Left renal pelvis (tissue), 4 donors: Measurements from ENCODE around the gene ZBTB4. TPM values are rescaled to one million over a fixed set of nuclear protein-coding genes. Genes with fewer than 3 reads are reported as not detected.

ENCODE experiments used
- DNase-seq, 4 donors: peaks; one replicate each; pipeline ENCODE4 v3.0.0-alpha.2; 2013; ENCODE audit warnings: low read depth in 4 of 4, low spot score in 3 of 4
- polyA plus RNA-seq, 4 donors: library from polyadenylated mRNA; unstranded; fragments of 120-200 nt; gene quantifications; one replicate each; pipeline ENCODE4 v1.2.1, GENCODE V29; 2013; ENCODE audit not compliant: insufficient read length in 4 of 4

ZBTB4 gene, protein sequence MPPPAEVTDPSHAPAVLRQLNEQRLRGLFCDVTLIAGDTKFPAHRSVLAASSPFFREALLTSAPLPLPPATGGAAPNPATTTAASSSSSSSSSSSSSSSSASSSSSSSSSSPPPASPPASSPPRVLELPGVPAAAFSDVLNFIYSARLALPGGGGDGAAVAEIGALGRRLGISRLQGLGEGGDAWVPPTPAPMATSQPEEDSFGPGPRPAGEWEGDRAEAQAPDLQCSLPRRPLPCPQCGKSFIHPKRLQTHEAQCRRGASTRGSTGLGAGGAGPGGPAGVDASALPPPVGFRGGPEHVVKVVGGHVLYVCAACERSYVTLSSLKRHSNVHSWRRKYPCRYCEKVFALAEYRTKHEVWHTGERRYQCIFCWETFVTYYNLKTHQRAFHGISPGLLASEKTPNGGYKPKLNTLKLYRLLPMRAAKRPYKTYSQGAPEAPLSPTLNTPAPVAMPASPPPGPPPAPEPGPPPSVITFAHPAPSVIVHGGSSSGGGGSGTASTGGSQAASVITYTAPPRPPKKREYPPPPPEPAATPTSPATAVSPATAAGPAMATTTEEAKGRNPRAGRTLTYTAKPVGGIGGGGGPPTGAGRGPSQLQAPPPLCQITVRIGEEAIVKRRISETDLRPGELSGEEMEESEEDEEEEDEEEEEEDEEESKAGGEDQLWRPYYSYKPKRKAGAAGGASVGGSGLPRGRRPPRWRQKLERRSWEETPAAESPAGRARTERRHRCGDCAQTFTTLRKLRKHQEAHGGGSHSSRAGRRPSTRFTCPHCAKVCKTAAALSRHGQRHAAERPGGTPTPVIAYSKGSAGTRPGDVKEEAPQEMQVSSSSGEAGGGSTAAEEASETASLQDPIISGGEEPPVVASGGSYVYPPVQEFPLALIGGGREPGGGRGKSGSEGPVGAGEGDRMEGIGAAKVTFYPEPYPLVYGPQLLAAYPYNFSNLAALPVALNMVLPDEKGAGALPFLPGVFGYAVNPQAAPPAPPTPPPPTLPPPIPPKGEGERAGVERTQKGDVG
- polyA plus RNA-seq, result 10 to 100 TPM; 36.1 to 46.1 (median 43.4) TPM

DNA sequence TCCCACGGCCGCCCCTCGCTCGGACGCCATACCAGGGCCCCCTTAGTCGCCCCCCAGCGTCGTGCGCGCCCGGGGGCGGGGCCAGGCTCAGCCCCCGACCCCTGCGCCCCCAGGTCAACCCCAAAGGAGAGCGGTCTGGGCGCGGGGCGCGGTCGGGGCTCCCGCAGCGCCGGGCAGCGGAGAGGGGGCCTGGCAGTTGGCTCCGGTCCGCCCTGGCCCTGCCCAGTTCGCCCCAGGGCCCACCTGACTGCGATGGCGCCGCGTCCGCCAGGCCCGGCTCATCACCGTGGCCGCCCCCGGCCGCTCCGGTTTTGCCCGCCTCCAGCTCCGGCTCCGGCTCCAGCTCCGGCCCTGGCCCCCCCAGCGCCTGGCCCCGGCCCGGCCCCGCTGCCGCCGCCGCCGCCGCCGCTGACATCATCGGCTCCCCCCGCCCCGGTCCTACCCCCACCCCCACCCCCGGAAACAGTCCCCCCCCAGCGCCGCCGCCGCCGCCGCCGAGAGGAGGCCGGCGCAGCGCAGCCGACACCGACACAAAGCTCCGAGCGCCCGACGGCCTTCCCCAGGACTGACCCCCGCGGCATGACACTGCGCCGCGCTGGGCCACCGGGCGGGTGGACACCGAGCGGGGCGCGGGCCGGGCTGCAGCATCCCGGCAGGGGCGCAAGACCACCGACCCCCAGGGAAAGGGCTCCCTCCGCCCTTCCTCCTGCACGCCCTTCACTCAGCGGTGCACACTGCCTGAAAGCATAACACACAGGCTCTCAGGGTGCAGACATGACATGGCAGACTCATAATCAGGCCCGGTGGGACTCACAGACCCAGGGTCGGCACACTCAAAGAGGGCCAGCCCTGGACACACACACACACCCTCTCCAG lies at the start of gene ZBTB4:
Gene ZBTB4, minus strand, starts transcription at position 419 of the 876 bp plus-strand sequence. CDS start 12,830 bp downstream, outside the sequence.
- DNase-seq, result no peak

DNA sequence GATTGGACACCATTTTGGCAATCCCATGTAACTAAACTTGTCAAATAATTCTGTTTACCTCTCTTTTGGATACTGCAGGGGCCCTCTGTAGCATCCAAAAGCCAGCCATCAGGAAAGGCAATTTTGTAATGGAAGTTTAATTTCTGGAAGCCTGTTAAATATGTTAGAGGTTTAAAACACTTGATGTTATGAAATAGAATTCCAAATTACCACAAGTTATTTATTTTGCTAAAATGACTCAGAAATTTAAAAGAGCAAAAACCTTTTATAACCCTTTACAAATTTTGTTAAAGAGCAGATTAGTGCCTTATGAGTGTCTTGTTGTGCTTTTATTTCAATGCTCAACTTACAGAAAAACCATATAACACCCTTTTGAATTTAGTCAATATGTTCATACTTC lies 49.4 kb upstream of the ZBTB4 start:
- no peak for DNase-seq

DNA sequence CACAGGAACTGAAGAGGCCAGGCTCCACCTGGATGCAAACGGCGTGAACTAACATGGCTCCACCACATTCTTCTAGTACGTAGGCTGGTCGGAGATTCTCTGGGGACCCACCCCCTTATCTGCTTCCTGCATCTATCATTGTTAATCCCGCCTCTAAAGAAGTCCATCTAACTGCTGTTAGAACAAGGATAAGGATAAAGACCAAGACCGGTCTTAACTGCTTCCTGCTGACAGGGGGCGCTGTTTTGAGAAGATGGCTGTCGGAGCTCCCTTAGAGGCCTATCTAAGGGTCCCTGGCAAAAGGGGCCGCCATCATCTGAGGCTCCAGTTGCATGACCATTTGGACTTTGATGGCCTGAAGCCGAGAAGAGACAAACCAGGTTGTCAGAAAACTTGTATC lies 43.6 kb upstream of the ZBTB4 start:
- DNase-seq, result no peak

DNA sequence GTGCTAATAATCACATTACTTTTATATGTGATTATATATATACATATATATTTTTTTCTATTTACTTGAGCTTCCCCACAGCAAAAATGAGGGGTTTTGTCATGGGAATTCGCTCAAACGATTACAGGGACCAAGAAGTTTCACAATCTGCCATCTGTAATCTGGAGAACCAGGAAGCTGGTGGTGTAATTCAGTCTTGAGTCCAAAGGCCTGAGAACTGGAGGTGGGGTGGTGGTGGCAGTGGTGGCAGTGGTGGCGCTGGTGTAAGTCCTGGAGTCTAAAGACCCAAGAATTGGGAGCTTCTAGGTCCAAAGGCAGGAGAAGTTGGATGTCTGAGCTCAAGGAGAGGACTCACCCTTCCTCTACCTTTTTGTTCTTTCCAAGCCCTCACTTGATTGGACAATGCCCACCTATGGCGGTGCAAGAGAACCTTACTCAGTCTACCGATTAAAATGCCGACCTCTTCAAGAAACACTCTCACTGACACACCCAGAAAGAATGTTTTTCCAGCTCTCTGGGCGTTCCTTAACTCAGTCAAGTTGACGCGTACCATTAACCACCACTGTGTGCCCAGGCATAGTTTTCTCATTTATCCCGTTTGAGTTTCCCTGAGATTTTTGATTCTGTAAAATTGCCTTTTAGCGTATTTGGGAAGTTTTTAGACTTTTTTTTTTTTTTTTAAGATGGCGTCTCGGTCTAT lies 36.6 kb upstream of the ZBTB4 start:
- no peak for DNase-seq

DNA sequence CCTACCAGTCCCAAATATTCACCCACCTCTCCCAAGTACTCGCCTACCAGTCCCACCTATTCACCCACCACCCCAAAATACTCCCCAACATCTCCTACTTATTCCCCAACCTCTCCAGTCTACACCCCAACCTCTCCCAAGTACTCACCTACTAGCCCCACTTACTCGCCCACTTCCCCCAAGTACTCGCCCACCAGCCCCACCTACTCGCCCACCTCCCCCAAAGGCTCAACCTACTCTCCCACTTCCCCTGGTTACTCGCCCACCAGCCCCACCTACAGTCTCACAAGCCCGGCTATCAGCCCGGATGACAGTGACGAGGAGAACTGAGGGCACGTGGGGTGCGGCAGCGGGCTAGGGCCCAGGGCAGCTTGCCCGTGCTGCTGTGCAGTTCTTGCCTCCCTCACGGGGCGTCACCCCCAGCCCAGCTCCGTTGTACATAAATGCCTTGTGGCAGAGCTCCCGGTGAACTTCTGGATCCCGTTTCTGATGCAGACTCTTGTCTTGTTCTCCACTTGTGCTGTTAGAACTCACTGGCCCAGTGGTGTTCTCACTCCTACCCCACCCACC lies 34.5 kb upstream of the ZBTB4 start:
- no peak for DNase-seq

DNA sequence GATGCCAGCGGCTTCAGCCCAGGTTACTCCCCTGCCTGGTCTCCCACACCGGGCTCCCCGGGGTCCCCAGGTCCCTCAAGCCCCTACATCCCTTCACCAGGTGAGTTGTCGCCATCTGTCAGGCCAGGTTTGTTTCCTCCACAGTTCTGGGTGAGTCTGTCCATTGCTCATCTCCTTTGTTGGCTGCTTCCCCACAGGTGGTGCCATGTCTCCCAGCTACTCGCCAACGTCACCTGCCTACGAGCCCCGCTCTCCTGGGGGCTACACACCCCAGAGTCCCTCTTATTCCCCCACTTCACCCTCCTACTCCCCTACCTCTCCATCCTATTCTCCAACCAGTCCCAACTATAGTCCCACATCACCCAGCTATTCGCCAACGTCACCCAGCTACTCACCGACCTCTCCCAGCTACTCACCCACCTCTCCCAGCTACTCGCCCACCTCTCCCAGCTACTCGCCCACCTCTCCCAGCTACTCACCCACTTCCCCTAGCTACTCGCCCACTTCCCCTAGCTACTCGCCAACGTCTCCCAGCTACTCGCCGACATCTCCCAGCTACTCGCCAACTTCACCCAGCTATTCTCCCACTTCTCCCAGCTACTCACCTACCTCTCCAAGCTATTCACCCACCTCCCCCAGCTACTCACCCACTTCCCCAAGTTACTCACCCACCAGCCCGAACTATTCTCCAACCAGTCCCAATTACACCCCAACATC lies 33.6 kb upstream of the ZBTB4 start:
- no peak for DNase-seq

DNA sequence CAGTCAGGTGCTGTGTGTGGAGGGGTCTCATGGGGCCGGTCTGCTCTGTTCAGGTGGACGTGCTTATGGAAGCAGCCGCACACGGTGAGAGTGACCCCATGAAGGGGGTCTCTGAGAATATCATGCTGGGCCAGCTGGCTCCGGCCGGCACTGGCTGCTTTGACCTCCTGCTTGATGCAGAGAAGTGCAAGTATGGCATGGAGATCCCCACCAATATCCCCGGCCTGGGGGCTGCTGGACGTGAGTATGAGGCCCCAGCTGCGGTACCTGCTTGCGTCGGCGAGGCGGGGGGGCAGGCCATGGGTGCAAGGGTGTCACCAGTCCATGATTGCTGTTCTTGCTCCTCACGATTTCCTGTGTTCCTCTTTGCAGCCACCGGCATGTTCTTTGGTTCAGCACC lies 32.7 kb upstream of the ZBTB4 start:
- DNase-seq, result no peak

DNA sequence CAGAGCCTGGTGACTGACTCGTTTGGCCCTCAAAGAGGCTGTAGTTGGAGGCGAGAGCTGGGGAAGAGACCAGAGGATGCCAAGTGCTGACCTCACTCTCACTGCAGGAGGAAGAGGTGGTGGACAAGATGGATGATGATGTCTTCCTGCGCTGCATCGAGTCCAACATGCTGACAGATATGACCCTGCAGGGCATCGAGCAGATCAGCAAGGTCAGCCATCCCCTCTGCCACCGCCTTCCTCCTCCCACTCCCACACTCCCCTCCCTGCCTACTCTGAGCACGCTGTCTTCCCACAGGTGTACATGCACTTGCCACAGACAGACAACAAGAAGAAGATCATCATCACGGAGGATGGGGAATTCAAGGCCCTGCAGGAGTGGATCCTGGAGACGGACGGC lies 31.7 kb upstream of the ZBTB4 start:
- DNase-seq, result no peak

DNA sequence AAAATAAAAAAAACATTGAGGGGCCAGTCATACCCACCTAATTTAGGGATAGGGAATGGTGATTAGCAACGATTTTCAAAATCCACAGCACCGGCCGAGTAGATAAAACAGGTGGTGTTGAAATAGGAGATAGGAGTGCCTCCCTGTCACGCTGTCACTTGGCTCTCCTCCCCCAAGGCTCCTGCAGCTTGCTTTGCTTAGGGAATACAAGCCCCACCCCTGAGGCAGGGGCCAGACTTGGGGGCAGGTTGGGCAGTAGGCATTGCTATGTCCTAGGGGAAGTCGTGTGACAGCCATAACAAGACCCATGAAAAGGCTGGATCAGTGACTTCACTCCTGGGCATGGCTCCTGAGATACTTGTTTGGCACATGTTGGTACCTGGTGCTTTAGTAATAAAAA lies 30.5 kb upstream of the ZBTB4 start:
- DNase-seq, result no peak

DNA sequence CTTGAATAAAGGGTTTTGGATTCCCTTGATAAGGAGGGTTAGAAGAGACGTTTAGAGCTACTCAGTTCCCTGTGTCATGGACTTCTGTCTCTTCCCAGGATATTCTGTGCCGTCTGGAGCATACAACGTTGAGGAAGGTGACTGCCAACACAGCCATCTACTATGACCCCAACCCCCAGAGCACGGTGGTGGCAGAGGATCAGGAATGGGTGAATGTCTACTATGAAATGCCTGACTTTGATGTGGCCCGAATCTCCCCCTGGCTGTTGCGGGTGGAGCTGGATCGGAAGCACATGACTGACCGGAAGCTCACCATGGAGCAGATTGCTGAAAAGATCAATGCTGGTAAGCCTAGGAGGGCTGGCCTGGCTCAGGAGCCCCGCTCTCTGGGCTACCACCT lies 29.4 kb upstream of the ZBTB4 start:
- no peak for DNase-seq

DNA sequence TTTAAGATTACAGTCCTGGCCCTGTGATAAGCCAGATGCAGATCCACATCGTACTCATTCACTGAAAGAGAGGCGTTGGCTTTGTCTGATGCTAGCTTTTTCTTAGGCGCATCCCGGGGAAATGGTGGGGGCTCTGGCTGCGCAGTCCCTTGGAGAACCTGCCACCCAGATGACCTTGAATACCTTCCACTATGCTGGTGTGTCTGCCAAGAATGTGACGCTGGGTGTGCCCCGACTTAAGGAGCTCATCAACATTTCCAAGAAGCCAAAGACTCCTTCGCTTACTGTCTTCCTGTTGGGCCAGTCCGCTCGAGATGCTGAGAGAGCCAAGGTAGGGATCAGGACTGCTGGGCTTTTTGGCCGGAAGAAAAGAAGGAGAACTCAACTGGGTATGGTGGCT lies 28.7 kb upstream of the ZBTB4 start:
- no peak for DNase-seq

DNA sequence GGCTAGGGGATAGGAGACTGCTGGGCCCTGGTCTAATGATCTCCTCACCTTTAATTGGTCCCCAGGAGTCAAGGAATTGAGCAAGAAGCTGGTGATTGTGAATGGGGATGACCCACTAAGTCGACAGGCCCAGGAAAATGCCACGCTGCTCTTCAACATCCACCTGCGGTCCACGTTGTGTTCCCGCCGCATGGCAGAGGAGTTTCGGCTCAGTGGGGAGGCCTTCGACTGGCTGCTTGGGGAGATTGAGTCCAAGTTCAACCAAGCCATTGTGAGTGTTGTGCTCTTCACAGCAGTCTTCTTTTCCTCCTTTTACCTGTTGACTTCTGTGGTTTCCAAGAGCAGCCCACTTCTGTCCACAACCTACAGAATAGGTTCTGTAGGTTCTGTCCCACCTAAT lies 24.1 kb upstream of the ZBTB4 start:
- DNase-seq, result no peak

DNA sequence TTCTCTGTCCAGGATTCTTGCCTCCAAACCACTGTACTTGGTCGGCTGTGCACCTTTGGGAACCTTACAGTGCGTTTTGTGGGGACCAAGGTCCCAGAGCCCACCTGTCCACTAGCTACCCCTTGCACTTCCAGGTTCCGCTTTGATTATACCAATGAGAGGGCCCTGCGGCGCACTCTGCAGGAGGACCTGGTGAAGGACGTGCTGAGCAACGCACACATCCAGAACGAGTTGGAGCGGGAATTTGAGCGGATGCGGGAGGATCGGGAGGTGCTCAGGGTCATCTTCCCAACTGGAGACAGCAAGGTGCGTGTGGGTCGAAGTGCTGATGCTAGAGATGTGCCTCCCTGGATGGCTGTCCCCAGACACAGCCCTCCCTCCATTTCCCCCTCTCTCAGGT lies 23.6 kb upstream of the ZBTB4 start:
- DNase-seq, result no peak

DNA sequence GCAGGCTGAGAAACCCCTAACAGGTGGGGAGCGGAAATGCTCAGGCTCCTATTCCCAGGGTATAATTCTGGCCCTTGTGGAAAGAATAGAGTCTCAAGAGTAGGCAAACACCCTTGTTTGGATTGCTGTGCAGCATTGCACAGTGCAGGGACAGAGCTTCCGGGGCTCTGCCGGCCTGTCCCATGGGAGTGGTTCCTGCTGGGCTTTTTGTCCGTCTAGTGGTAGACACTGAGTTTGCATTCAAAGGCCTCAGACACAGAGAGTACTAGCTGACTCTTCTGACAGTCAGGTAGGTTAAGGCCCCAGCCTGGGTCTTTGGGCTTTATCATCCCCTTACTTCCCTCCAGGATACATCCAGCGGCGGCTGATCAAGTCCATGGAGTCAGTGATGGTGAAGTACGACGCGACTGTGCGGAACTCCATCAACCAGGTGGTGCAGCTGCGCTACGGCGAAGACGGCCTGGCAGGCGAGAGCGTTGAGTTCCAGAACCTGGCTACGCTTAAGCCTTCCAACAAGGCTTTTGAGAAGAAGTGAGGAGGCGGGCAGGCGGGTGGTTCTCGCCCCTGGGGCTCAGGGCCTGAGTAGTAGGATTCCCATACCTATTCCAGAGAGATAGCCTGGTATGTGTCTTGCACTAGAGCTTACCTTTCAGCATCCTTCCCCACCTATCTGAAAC lies 22.9 kb upstream of the ZBTB4 start:
- DNase-seq, result no peak

DNA sequence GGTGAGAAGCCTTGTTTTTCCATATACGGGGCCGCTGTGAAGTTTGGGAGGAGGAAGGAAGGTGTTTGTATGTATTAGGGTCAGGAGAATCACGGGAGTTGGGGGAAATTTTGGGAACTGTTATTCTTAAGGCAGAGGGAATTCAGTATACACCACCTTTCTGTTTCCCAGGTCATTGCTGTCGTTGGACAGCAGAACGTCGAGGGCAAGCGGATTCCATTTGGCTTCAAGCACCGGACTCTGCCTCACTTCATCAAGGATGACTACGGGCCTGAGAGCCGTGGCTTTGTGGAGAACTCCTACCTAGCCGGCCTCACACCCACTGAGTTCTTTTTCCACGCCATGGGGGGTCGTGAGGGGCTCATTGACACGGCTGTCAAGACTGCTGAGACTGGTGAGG lies 22.3 kb upstream of the ZBTB4 start:
- no peak for DNase-seq

DNA sequence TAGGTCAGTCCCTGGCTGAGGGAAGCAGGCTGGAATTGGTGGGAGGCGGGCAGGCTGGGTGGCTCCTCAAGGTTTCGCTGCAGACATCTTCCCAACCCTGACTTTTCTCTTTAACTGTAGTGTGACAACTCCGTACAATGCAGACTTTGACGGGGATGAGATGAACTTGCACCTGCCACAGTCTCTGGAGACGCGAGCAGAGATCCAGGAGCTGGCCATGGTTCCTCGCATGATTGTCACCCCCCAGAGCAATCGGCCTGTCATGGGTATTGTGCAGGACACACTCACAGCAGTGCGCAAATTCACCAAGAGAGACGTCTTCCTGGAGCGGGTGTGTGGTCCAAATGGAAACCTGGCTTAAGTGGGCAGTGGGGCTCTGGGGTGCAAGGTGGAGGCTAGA lies 19.7 kb upstream of the ZBTB4 start:
- no peak for DNase-seq

DNA sequence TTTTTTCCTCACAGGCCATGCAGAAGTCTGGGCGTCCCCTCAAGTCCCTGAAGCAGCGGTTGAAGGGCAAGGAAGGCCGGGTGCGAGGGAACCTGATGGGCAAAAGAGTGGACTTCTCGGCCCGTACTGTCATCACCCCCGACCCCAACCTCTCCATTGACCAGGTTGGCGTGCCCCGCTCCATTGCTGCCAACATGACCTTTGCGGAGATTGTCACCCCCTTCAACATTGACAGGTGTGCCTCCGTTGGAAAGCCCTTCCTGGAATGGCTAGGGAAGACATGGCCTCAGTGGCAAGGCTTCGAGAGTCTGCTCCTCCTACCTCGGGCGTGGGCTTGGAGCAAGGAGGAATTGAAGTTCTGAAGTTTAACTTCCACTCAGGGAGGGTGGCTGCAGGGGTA lies 18.2 kb upstream of the ZBTB4 start:
- DNase-seq, result no peak

DNA sequence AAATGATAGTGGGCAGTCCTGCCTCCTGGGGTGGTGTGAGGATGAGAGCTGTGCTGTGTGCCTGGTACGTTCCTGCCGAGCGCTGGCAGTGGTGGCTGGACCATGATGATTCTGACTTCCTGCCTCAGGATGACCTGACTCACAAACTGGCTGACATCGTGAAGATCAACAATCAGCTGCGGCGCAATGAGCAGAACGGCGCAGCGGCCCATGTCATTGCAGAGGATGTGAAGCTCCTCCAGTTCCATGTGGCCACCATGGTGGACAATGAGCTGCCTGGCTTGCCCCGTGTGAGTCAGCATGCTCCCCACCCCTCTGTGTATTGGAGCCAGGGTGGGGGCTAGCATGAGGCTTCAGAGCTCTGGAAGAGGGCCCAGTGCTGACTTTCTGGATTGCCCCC lies 17.8 kb upstream of the ZBTB4 start:
- DNase-seq, result no peak
